ENCODE data around the gene TNNI3. TPM values are rescaled to one million over a fixed set of nuclear protein-coding genes. Genes with fewer than 3 reads are reported as not detected.
A peak's percentile ranks its signal among the peaks of the same experiment; 100 is the strongest.

The TNNI3 gene
- total RNA-seq, 1 donor from 2014 or later: not detected

GRCh38 chr19:55146078-55146704 lies 11.3 kb downstream of the TNNI3 start:
- Mint-ChIP-seq H3K9me3 (ENCODE audit: low read depth) (no peaks in the 10 kb centered on the region), H3K36me3 (ENCODE audit: low read depth) (no peaks in the 10 kb centered on the region), H3K27ac (ENCODE audit: unreplicated experiment) (no peak overlapping the region), H3K4me1 (ENCODE audit: low read depth) (peaks cover 1% of the 10 kb centered on the region), H3K27me3 (ENCODE audit: low read depth) (peaks cover 47% of the 10 kb centered on the region), H3K4me3 (ENCODE audit: unreplicated experiment) (no peak overlapping the region)
- TF ChIP-seq CTCF (IDR thresholded peaks at IDR 0.05): peak; percentile 72
- no peak for DNase-seq (ENCODE audit: low spot score)

DNA sequence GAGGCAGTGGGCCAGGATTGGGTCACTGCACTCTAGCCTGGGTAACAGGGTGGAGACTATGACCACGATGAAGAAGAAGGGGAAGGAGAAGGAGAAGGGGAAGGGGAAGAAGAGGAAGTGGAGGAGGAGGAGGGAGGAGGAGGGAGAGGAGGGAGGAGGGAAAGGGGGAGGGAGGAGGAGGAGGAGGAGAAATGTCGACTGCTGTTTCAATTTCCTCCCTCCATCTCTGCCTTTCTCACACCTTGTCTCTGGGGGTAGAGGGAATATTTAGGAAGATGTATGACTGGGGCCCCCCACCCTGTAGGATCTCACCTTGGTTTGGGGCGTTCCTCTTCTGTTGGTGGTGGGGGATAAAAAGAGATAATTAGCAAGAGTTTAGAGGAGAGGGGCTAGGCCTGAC lies 12.3 kb downstream of the TNNI3 start:
- no peak for TF ChIP-seq CTCF (IDR thresholded peaks at IDR 0.05)
- Mint-ChIP-seq H3K27me3 (ENCODE audit: low read depth) (peaks cover 46% of the 10 kb centered on the region), H3K9me3 (ENCODE audit: low read depth) (no peaks in the 10 kb centered on the region), H3K36me3 (ENCODE audit: low read depth) (no peaks in the 10 kb centered on the region), H3K4me3 (ENCODE audit: unreplicated experiment) (no peak overlapping the region), H3K27ac (ENCODE audit: unreplicated experiment) (no peak overlapping the region), H3K4me1 (ENCODE audit: low read depth) (peaks cover 3% of the 10 kb centered on the region)
- DNase-seq (ENCODE audit: low spot score): no peak

- Mint-ChIP-seq H3K27me3 (ENCODE audit: low read depth) (peaks cover 30% of the 10 kb centered on the region), H3K27ac (ENCODE audit: unreplicated experiment) (no peak overlapping the region), H3K9me3 (ENCODE audit: low read depth) (no peaks in the 10 kb centered on the region), H3K36me3 (ENCODE audit: low read depth) (no peaks in the 10 kb centered on the region), H3K4me1 (ENCODE audit: low read depth) (peaks cover 3% of the 10 kb centered on the region), H3K4me3 (ENCODE audit: unreplicated experiment) (peak overlapping the region; percentile 19)
- no peak for DNase-seq (ENCODE audit: low spot score)
- no peak for TF ChIP-seq CTCF (IDR thresholded peaks at IDR 0.05)
These were observed 15.8 kb downstream of the TNNI3 start for GRCh38 chr19:55141696-55142095.

GRCh38 chr19:55137915-55138314 lies 19.6 kb downstream of the TNNI3 start:
- Mint-ChIP-seq H3K4me1 (ENCODE audit: low read depth) (peaks cover 3% of the 10 kb centered on the region), H3K27ac (ENCODE audit: unreplicated experiment) (no peak overlapping the region), H3K9me3 (ENCODE audit: low read depth) (no peaks in the 10 kb centered on the region), H3K4me3 (ENCODE audit: unreplicated experiment) (no peak overlapping the region), H3K36me3 (ENCODE audit: low read depth) (no peaks in the 10 kb centered on the region), H3K27me3 (ENCODE audit: low read depth) (peaks cover 21% of the 10 kb centered on the region)
- no peak for TF ChIP-seq CTCF (IDR thresholded peaks at IDR 0.05)
- no peak for DNase-seq (ENCODE audit: low spot score)

DNA sequence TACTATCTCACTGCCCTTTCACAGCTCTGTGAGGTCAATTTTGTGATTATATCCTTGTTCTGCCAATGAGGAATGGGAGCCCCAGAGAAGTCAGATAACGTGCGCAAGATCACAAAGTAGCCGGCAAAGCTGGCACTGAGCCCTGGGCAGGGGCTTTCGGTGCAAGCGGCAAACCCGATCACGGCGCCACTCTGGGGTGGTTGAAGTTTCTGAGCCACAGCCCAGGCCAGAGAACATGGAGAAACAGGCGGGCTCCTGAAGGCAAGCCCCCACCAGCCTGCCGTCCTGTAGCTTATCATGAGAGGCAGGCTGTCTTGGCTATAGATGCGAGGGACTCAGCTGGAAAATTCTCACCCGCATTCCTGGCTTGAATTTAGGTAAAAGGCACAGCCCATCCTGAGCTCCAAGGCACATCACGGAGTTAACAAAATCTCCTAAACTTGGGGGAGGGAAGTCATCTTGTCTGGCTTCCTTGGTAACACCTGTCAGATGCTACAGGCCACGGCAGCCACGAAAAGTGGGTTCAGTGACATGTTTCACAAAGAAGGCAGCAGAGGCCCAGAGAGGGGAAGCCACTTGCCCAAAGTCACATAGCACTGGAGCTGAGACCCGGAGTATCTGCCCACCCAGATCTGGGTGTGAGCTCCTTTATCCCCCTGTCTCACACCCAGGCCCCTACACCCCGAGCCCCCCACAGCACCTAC lies 21.0 kb downstream of the TNNI3 start:
- H3K4me1 Mint-ChIP-seq (ENCODE audit: low read depth): peaks cover 3% of the 10 kb centered on the region
- no peaks in the 10 kb centered on the region for H3K9me3 Mint-ChIP-seq (ENCODE audit: low read depth)
- no peak for DNase-seq (ENCODE audit: low spot score)
- no peak for TF ChIP-seq CTCF (IDR thresholded peaks at IDR 0.05)
- H3K27me3 Mint-ChIP-seq (ENCODE audit: low read depth): peaks cover 25% of the 10 kb centered on the region
- no peak overlapping the region for H3K4me3 Mint-ChIP-seq (ENCODE audit: unreplicated experiment)
- H3K27ac Mint-ChIP-seq (ENCODE audit: unreplicated experiment): no peak overlapping the region
- no peaks in the 10 kb centered on the region for H3K36me3 Mint-ChIP-seq (ENCODE audit: low read depth)

All from chondrocyte (in vitro differentiated cells).